Activated CD4-positive, CD25-positive, alpha-beta regulatory T cell treated with anti-CD3 and anti-CD28 coated beads, Interleukin-2, amount 50 U/mL, for 72 hours (primary cell): Measurements from ENCODE around the gene TMEM92.
"Not testable (repeated sequence)": the region's sequence is repeated elsewhere in the genome, so short reads cannot be mapped to it uniquely, and the experiment has no call there.

Experiments
- DNase-seq: peaks from one replicate; pipeline ENCODE4 v3.0.0; 2021

Gene TMEM92

GRCh38 chr17:50276588-50277356 is 2.5 kb downstream of the TMEM92 start:
- DNase-seq, result no peak

GRCh38 chr17:50277357-50277754 is 3.1 kb downstream of the TMEM92 start:
- DNase-seq, result no peak

GRCh38 chr17:50278526-50279180 is 4.4 kb downstream of the TMEM92 start:
- DNase-seq, result no peak

- DNase-seq, result no peak
Measured at GRCh38 chr17:50279181-50279526, 4.9 kb downstream of the TMEM92 start.

GRCh38 chr17:50279639-50280038 is 5.4 kb downstream of the TMEM92 start:
- DNase-seq, result no peak

- DNase-seq, result no peak
Measured at GRCh38 chr17:50280068-50280467, 5.8 kb downstream of the TMEM92 start.

GRCh38 chr17:50280801-50281441 is 6.7 kb downstream of the TMEM92 start:
- no peak for DNase-seq

GRCh38 chr17:50281739-50282401 is 7.6 kb downstream of the TMEM92 start:
- DNase-seq, result no peak

- no peak for DNase-seq
Measured at GRCh38 chr17:50283246-50283645, 9.0 kb downstream of the TMEM92 start.

GRCh38 chr17:50283714-50284113 is 9.4 kb downstream of the TMEM92 start:
- no peak for DNase-seq

GRCh38 chr17:50285941-50286340 is 11.7 kb downstream of the TMEM92 start:
- no peak for DNase-seq

GRCh38 chr17:50287302-50287701 is 13.0 kb downstream of the TMEM92 start:
- not testable (repeated sequence) for DNase-seq

- DNase-seq, result no peak
Measured at GRCh38 chr17:50288306-50288705, 14.0 kb downstream of the TMEM92 start.

- DNase-seq, result no peak
Measured at GRCh38 chr17:50289278-50289677, 15.0 kb downstream of the TMEM92 start.

GRCh38 chr17:50289991-50290702 is 15.9 kb downstream of the TMEM92 start:
- DNase-seq, result no peak

GRCh38 chr17:50290933-50291332 is 16.7 kb downstream of the TMEM92 start:
- no peak for DNase-seq

- no peak for DNase-seq
Measured at GRCh38 chr17:50292465-50292864, 18.2 kb downstream of the TMEM92 start.

- no peak for DNase-seq
Measured at GRCh38 chr17:50295021-50295420, 20.8 kb downstream of the TMEM92 start.

- DNase-seq, result peak; percentile 77
Measured at GRCh38 chr17:50297407-50297865, 23.2 kb downstream of the TMEM92 start.

GRCh38 chr17:50298018-50298417 is 23.8 kb downstream of the TMEM92 start:
- DNase-seq, result no peak

GRCh38 chr17:50299776-50300175 is 25.5 kb downstream of the TMEM92 start:
- no peak for DNase-seq

GRCh38 chr17:50300824-50301223 is 26.6 kb downstream of the TMEM92 start:
- not testable (repeated sequence) for DNase-seq
